ENCODE results near the gene LONP2.
"Not testable (repeated sequence)": the region's sequence is repeated elsewhere in the genome, so short reads cannot be mapped to it uniquely, and the experiment has no call there.

LONP2 gene

DNA sequence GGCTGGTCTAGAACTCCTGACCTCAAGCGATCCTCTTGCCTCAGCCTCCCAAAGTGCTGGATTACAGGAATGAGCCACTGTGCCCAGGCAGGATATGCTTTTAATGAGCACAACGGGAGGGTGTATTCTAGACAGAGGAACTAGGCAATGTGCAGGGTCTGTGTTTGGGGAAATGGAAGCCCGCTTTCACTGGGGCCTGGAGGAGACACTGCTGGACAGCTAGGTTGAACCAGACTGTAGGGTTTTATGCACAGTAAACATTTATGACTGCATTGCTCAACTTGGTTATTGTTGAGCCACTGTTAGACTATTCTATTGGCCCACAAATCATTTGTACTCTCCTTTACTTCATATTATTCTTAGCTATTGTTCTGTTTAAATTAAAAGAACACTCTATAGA is 151.3 kb downstream of the LONP2 start:
- DNase-seq (ENCODE audit: low spot score), result no peak

GRCh38 chr16:48402547-48402946 is 158.4 kb downstream of the LONP2 start:
- DNase-seq (ENCODE audit: low spot score), result not testable (repeated sequence)

GRCh38 chr16:48405153-48405552 is 161.1 kb downstream of the LONP2 start:
- no peak for DNase-seq (ENCODE audit: low spot score)

- DNase-seq (ENCODE audit: low spot score), result no peak
Measured at GRCh38 chr16:48405907-48406306, 161.8 kb downstream of the LONP2 start.
